CD4-positive, alpha-beta T cell (primary cell): Measurements from ENCODE around the gene ADA. TPM values are rescaled to one million over a fixed set of nuclear protein-coding genes. Genes with fewer than 3 reads are reported as not detected.

Experiments used
- ATAC-seq: fragments of 200-7000 bp; cut with Tn5 transposase; one replicate; pipeline ENCODE4 v1.10.0; 2022; ENCODE audit warnings: mild to moderate bottlenecking; ENCODE audit not compliant: poor library complexity
- CTCF ChIA-PET: fragments of 350-600 bp; sonication (Branson Sonifier 250); formaldehyde crosslinking; loops from one replicate; lab custom pipeline; 2021; ENCODE audit warnings: antibody characterized with exemption, inconsistent platforms; lab: Charles Lee
- POLR2A ChIA-PET: fragments of 350-600 bp; sonication (Branson Sonifier 250); formaldehyde crosslinking; loops from one replicate; lab custom pipeline; 2021; ENCODE audit warnings: antibody characterized with exemption, inconsistent platforms; lab: Charles Lee
- DNase-seq, 14 experiments: peaks; one replicate each; pipeline ENCODE4 v3.0.0-alpha.2; 2013 to 2020; ENCODE audit warnings: mixed read lengths in 2 of 14
- H3K27ac ChIP-seq, 2 donors: one replicate each; pipeline versions ENCODE4 v1.5.1 to v1.7.0; 2013; ENCODE audit warnings: low read length in 2 of 2, low read depth in 1 of 2, mild to moderate bottlenecking in 1 of 2
- H3K27me3 ChIP-seq, 2 experiments: 1 replicate in 1 of 2; 2 replicates in 1 of 2; pipeline versions ENCODE4 v1.6.1 to v1.7.0; 2013; ENCODE audit warnings: low read length in 2 of 2, control low read depth in 1 of 2, mild to moderate bottlenecking in 1 of 2, moderate library complexity in 1 of 2; ENCODE audit not compliant: insufficient read depth in 2 of 2, control insufficient read depth in 1 of 2
- H3K36me3 ChIP-seq: one replicate; pipeline ENCODE4 v1.6.1; 2013; ENCODE audit warnings: low read length, control low read depth; ENCODE audit not compliant: insufficient read depth
- H3K4me1 ChIP-seq: one replicate; pipeline ENCODE4 v1.6.1; 2013; ENCODE audit warnings: low read length, control low read depth; ENCODE audit not compliant: insufficient read depth
- H3K4me3 ChIP-seq: one replicate; pipeline ENCODE4 v1.5.1; 2013; ENCODE audit warnings: mild to moderate bottlenecking, low read length, moderate library complexity
- H3K9me3 ChIP-seq, 2 experiments: 1 replicate in 1 of 2; 2 replicates in 1 of 2; pipeline versions ENCODE4 v1.6.1 to v1.7.0; 2013; ENCODE audit warnings: low read length in 2 of 2, mild to moderate bottlenecking in 2 of 2, control low read depth in 1 of 2, moderate library complexity in 1 of 2; ENCODE audit not compliant: control insufficient read depth in 1 of 2, insufficient read depth in 1 of 2
- H3K27ac Mint-ChIP-seq: one replicate; pipeline ENCODE4 v1.8.0; 2020; ENCODE audit warnings: mixed read lengths
- H3K27me3 Mint-ChIP-seq: one replicate; pipeline ENCODE4 v1.8.0; 2021; ENCODE audit warnings: mixed read lengths
- H3K36me3 Mint-ChIP-seq: one replicate; pipeline ENCODE4 v1.8.0; 2021; ENCODE audit warnings: low read depth, mixed read lengths
- H3K4me1 Mint-ChIP-seq: one replicate; pipeline ENCODE4 v1.8.0; 2021; ENCODE audit warnings: low read depth, mixed read lengths
- H3K4me3 Mint-ChIP-seq: one replicate; pipeline ENCODE4 v1.8.0; 2020; ENCODE audit warnings: mild to moderate bottlenecking, mixed read lengths
- H3K9me3 Mint-ChIP-seq: one replicate; pipeline ENCODE4 v1.8.0; 2020; ENCODE audit warnings: mixed read lengths
- CTCF ChIP-seq: fragments of 200-600 bp; IDR thresholded peaks from one replicate; pipeline ENCODE4 v1.8.0; 2022; ENCODE audit warnings: antibody characterized with exemption, mild to moderate bottlenecking
- intact Hi-C, 2 experiments: fragments of 100-400 bp; cut with DNase I in 1 of 2; cut with micrococcal nuclease in 1 of 2; formaldehyde crosslinking; loops; one replicate each; pipeline versions ENCODE4 v1.15.1 to v1.9.0; 2023 to 2025; cut with DNase I, micrococcal nuclease
- total RNA-seq, 174 experiments: library from RNA in 2 of 174; stranded (reverse) in 2 of 174; gene quantifications; one replicate each; pipeline ENCODE4 v1.2.3 and lab custom pipeline; 2021 to 2026

Gene ADA
- total RNA-seq, 2 experiments from 2014 or later, result 31.7 to 32.8 TPM

- ChIA-PET CTCF (interaction anchor here (0.6 kb wide), 1 partner anchor 132 kb away, joined by 3 read pairs; no protein-coding TSS in a partner anchor), POLR2A (no interaction called here)
- Mint-ChIP-seq H3K9me3 (no peaks in the 10 kb centered on the region), H3K4me3 (no peak overlapping the region), H3K27ac (no peak overlapping the region), H3K4me1 (no peaks in the 10 kb centered on the region), H3K36me3 (no peaks in the 10 kb centered on the region), H3K27me3 (no peaks in the 10 kb centered on the region)
- DNase-seq (no peak), ATAC-seq (no peak)
- no peaks in the 10 kb centered on the region for H3K9me3 ChIP-seq
- no peaks in the 10 kb centered on the region for H3K4me1 ChIP-seq
- H3K27ac ChIP-seq, result no peak overlapping the region
- intact Hi-C loops, result no loop called here
- H3K4me3 ChIP-seq, result no peak overlapping the region
- no peaks in the 10 kb centered on the region for H3K36me3 ChIP-seq
- TF ChIP-seq CTCF, result no peak
- no peaks in the 10 kb centered on the region for H3K27me3 ChIP-seq
These were observed 40.2 kb upstream of the ADA start for GRCh38 chr20:44691424-44692423.

DNA sequence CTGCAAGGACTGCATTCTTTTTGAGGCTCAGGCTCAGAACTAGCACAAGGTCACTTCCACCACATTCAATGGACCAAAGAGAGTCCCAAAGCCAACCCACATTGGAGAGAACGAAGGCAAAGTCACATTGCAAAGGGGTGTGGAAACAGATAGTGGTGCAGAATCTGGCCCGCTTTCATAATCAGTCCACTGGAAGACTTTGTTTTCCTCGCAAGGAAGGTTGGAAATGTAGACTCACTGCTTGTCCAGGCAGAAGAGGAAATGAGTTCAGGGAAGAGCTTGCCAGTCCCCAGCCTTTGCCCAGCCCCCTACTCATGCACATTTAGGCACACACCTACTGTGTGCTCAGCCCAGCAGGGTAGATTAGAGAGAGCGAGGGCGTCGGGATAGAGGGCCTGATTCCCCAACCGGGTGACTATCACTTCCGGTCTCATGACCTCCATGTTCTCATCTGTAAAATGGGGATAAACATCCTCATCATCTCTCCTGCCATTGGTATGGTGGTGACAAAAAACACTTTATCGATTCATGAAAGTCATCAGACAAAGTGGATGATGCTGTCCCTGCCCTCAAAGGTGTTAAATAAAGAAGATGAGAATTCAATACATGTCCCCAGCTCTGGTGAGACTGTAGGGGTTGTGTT, 39.4 kb upstream of the ADA start:
- no peak overlapping the region for H3K27ac Mint-ChIP-seq
- Histone ChIP-seq H3K9me3 (no peaks in the 10 kb centered on the region), H3K4me3 (no peak overlapping the region), H3K36me3 (no peaks in the 10 kb centered on the region), H3K27me3 (no peaks in the 10 kb centered on the region), H3K27ac (no peak overlapping the region), H3K4me1 (no peaks in the 10 kb centered on the region)
- CTCF ChIA-PET, result no interaction called here
- no peak for ATAC-seq
- H3K4me1 Mint-ChIP-seq, result no peaks in the 10 kb centered on the region
- intact Hi-C loops, result no loop called here
- H3K9me3 Mint-ChIP-seq, result no peaks in the 10 kb centered on the region
- no peaks in the 10 kb centered on the region for H3K27me3 Mint-ChIP-seq
- no peak for TF ChIP-seq CTCF
- H3K4me3 Mint-ChIP-seq, result no peak overlapping the region
- DNase-seq, result no peak
- no peaks in the 10 kb centered on the region for H3K36me3 Mint-ChIP-seq
- POLR2A ChIA-PET, result no interaction called here

- Mint-ChIP-seq H3K36me3 (no peaks in the 10 kb centered on the region), H3K27ac (no peak overlapping the region), H3K4me3 (no peak overlapping the region), H3K27me3 (no peaks in the 10 kb centered on the region), H3K4me1 (peaks cover 6% of the 10 kb centered on the region), H3K9me3 (no peaks in the 10 kb centered on the region)
- Histone ChIP-seq H3K36me3 (no peaks in the 10 kb centered on the region), H3K4me3 (no peak overlapping the region), H3K9me3 (no peaks in the 10 kb centered on the region), H3K4me1 (peaks cover 5% of the 10 kb centered on the region), H3K27me3 (no peaks in the 10 kb centered on the region), H3K27ac (no peak overlapping the region)
- no peak for TF ChIP-seq CTCF
- intact Hi-C loops, result loop anchor here (5.0 kb wide), 5 partner anchors 38 to 622 kb away; partner anchors contain the start of gene ADA (in 1 of the 2)
- CTCF ChIA-PET, result no interaction called here
- ATAC-seq (no peak), DNase-seq (no peak)
- POLR2A ChIA-PET, result interaction anchor here (0.6 kb wide), 1 partner anchor 56 kb away, joined by 3 read pairs; the partner anchor contains the start of gene KCNK15
These were observed 38.3 kb upstream of the ADA start for GRCh38 chr20:44689809-44690208.
